Sigmoid colon (tissue), 7 donors: ENCODE results near the gene FGD5. TPM values are rescaled to one million over a fixed set of nuclear protein-coding genes. Genes with fewer than 3 reads are reported as not detected.

Experiments
- DNase-seq: peaks from one replicate; pipeline ENCODE4 v3.0.0-alpha.2; 2019
- H3K27ac ChIP-seq, 4 donors: fragments of 200-600 bp; sonication (generic); one replicate each; pipeline ENCODE4 v1.5.1; 2016 to 2019; ENCODE audit warnings: mild to moderate bottlenecking in 1 of 4
- H3K27me3 ChIP-seq, 3 donors: fragments of 200-600 bp; sonication (generic); one replicate each; pipeline ENCODE4 v1.5.1; 2019; ENCODE audit warnings: mild to moderate bottlenecking in 1 of 3
- H3K36me3 ChIP-seq, 4 donors: fragments of 200-600 bp; sonication (generic); one replicate each; pipeline ENCODE4 v1.5.1; 2016 to 2019
- H3K4me1 ChIP-seq, 4 donors: fragments of 200-600 bp; sonication (generic); one replicate each; pipeline ENCODE4 v1.5.1; 2017 to 2019
- H3K4me3 ChIP-seq, 4 donors: fragments of 200-600 bp; sonication (generic); one replicate each; pipeline ENCODE4 v1.5.1; 2017 to 2019; ENCODE audit warnings: mild to moderate bottlenecking in 2 of 4, moderate library complexity in 1 of 4
- H3K9me3 ChIP-seq, 4 donors: fragments of 200-600 bp in 3 of 4; sonication (generic) in 3 of 4; one replicate each; pipeline versions ENCODE4 v1.5.1 to v1.6.1; 2013 to 2019
- EP300 ChIP-seq, 4 donors: sonication (generic); formaldehyde crosslinking; IDR thresholded peaks; one replicate each; pipeline ENCODE4 v1.6.1; 2017; ENCODE audit warnings: antibody characterized with exemption in 4 of 4
- POLR2A ChIP-seq, 2 donors: fragments of 450-650 bp; IDR thresholded peaks; one replicate each; pipeline ENCODE4 v1.6.1; 2016; ENCODE audit warnings: antibody characterized with exemption in 2 of 2, mild to moderate bottlenecking in 2 of 2, moderate library complexity in 2 of 2
- POLR2AphosphoS5 ChIP-seq, 4 donors: sonication (generic); formaldehyde crosslinking; IDR thresholded peaks; one replicate each; pipeline ENCODE4 v1.6.1; 2017; ENCODE audit warnings: antibody characterized with exemption in 4 of 4
- whole genome bisulfite sequencing, 2 donors: extraction: QIAGEN DNeasy Blood & Tissue Kit; methylation state at CpG; one replicate each; pipeline ENCODE4 v1.1.7; 2013; 5-methylcytosine and 5-hydroxymethylcytosine counted together
- intact Hi-C: fragments of 100-400 bp; cut with DNase I; formaldehyde crosslinking; loops from one replicate; pipeline ENCODE4 v1.15.1; 2023
- polyA plus RNA-seq, 3 donors: library from polyadenylated mRNA; stranded (reverse); fragments of 200-250 nt; gene quantifications; one replicate each; pipeline ENCODE4 v1.2.3, GENCODE V29; 2013
- total RNA-seq, 4 donors: library from RNA; depleted of rRNA; stranded (reverse); fragments of >200 nt; gene quantifications; one replicate each; pipeline ENCODE4 v1.1.0, GENCODE V29; 2016
- TF ChIP-seq, protein P1 (sequence below), 4 experiments: fragments of 450-650 bp in 3 of 4; fragments of 200-600 bp in 1 of 4; IDR thresholded peaks; one replicate each; pipeline ENCODE4 v1.5.1; 2016 to 2019; ENCODE audit warnings: antibody characterized with exemption in 4 of 4, mild to moderate bottlenecking in 3 of 4, moderate library complexity in 2 of 4
- donor health status: healthy with polysubstance abuse.
- donor health status: Bipolar disorder and iron deficiency.
- donor health status: healthy.

FGD5 gene
- total and polyA plus RNA-seq, 7 donors = 2.1 to 18.6 (median 6.4) TPM

DNA sequence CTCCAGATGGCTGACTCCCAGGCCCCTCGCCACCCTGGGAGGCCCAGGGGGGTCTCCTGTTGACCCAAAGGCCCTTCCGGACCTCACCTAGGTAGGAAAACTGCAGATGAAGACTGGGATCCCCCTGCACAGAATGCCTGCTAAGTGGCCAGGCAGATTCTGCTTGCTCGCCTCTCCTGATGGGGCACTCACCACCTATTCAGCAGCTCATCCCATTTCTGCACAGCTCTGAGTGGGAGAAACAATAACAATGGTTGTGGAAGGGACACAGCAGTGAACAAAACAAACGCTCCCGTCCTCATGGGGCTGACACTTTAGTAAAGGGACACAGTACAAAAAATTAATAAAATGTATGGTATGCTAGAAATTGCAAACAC is 24.9 kb upstream of the FGD5 start:
- no peak for TF ChIP-seq POLR2A (IDR thresholded peaks at IDR 0.05)
- no peak for TF ChIP-seq EP300 (IDR thresholded peaks at IDR 0.05)
- TF ChIP-seq, protein P1, sequence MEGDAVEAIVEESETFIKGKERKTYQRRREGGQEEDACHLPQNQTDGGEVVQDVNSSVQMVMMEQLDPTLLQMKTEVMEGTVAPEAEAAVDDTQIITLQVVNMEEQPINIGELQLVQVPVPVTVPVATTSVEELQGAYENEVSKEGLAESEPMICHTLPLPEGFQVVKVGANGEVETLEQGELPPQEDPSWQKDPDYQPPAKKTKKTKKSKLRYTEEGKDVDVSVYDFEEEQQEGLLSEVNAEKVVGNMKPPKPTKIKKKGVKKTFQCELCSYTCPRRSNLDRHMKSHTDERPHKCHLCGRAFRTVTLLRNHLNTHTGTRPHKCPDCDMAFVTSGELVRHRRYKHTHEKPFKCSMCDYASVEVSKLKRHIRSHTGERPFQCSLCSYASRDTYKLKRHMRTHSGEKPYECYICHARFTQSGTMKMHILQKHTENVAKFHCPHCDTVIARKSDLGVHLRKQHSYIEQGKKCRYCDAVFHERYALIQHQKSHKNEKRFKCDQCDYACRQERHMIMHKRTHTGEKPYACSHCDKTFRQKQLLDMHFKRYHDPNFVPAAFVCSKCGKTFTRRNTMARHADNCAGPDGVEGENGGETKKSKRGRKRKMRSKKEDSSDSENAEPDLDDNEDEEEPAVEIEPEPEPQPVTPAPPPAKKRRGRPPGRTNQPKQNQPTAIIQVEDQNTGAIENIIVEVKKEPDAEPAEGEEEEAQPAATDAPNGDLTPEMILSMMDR (IDR thresholded peaks at IDR 0.05) = no peak
- TF ChIP-seq POLR2AphosphoS5 (IDR thresholded peaks at IDR 0.05) = no peak
- no peaks in the 10 kb centered on the region for H3K9me3 ChIP-seq
- H3K4me3 ChIP-seq = no peak overlapping the region
- 78 to 79% methylated on average over 5 of the region's 5 CpGs for WGBS, 2 donors
- no peaks in the 10 kb centered on the region for H3K27me3 ChIP-seq
- DNase-seq = no peak
- no peaks in the 10 kb centered on the region for H3K36me3 ChIP-seq
- intact Hi-C loops = loop anchor here (5.0 kb wide), 1 partner anchor 128 kb away; no protein-coding TSS in a partner anchor
- H3K27ac ChIP-seq = peak overlapping the region; percentile 27 to 49 (median 44)
- H3K4me1 ChIP-seq = peaks cover 0 to 4% (median 2%) of the 10 kb centered on the region in 4 donors

DNA sequence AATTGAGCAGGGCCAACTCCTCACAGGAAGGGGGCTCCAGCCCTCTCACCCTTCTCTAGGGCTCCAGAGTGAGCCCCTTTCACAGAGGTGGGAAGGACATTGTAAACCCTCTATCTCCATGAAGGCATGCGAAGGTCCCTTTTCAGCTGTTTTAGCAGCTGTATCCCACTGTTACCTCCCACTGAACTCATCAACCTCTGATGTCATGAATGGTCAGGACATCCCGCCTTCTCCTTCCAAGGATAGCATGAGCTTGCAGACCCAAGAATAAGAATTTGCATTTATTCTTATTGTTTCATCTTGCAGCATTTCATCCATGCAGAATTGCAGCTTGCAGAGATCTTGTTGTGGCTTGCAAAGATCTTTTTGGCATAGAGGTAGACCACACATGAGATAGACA is 24.3 kb upstream of the FGD5 start:
- Histone ChIP-seq H3K27me3 (no peaks in the 10 kb centered on the region), H3K9me3 (no peaks in the 10 kb centered on the region), H3K4me1 (peaks cover 0 to 4% (median 2%) of the 10 kb centered on the region in 4 donors), H3K27ac (peak overlapping the region in 2 of 4 donors; percentile 48 to 49), H3K4me3 (no peak overlapping the region), H3K36me3 (no peaks in the 10 kb centered on the region)
- WGBS, 2 donors = 84 to 85% methylated on average over 2 of the region's 2 CpGs
- intact Hi-C loops = loop anchor here (5.0 kb wide), 1 partner anchor 128 kb away; no protein-coding TSS in a partner anchor
- DNase-seq = no peak
- TF ChIP-seq POLR2A (IDR thresholded peaks at IDR 0.05) (no peak), POLR2AphosphoS5 (IDR thresholded peaks at IDR 0.05) (no peak), EP300 (IDR thresholded peaks at IDR 0.05) (no peak)
- TF ChIP-seq, protein P1 (IDR thresholded peaks at IDR 0.05) = no peak

DNA sequence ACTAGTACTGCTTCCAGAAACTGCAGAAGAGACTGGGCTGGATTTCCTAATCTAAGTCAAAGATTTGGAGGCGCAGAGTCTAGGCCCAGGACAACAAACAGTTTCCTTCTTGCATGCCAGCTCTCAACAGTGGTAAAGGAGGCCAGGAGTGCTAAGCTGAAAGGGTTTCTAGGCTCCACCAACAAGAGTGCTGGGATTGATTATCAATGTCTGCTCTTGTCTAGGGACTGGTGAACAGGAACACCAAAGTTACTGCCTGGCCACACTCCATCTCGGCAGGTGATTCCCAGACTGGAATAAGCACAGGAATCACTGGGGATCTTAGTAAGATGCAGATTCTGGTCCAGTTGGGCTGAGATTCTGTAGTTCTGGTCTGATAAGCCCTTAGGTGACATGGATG is 22.8 kb upstream of the FGD5 start:
- Histone ChIP-seq H3K27ac (no peak overlapping the region), H3K4me1 (peaks cover 0 to 4% (median 2%) of the 10 kb centered on the region in 4 donors), H3K9me3 (no peaks in the 10 kb centered on the region), H3K27me3 (no peaks in the 10 kb centered on the region), H3K36me3 (no peaks in the 10 kb centered on the region), H3K4me3 (no peak overlapping the region)
- TF ChIP-seq EP300 (IDR thresholded peaks at IDR 0.05) = no peak
- no peak for TF ChIP-seq POLR2A (IDR thresholded peaks at IDR 0.05)
- DNase-seq = peak; percentile 37
- intact Hi-C loops = no loop called here
- 43 to 76% methylated on average over 2 of the region's 2 CpGs for WGBS, 2 donors

DNA sequence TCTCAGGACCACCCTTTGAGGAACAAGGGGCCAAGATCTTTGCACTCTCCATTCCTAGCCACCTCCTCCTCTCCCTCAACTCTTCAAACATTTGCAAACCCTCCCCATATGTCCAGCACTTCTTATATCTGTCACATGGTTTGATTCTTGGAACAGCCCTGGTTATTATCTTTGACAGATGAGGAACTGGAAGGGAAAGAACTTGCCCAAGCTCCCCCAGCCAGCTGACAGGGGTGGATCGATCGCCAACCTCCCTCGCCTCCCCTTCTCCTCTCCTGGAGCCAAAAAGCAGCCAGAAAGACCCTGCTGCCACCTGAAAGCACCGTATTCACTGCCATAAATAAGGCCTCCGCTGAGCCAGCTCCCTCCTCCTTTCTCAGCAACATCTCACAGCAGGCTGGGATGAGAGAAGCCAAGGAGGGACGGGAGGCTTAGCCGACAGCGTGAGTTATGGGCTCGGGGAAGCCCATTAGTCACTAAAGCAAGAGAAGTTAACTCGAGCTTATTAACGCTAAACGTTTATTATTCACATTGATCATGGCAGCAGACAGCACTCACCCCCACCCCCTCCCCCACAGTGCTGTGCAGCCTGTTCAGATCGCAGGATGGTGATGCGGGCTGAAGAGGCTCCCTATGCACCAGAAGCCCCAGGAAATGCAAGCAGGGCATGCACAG is 22.2 kb upstream of the FGD5 start:
- TF ChIP-seq EP300 (IDR thresholded peaks at IDR 0.05) (no peak), POLR2A (IDR thresholded peaks at IDR 0.05) (no peak), POLR2AphosphoS5 (IDR thresholded peaks at IDR 0.05) (no peak)
- TF ChIP-seq, protein P1 (IDR thresholded peaks at IDR 0.05) = no peak
- Histone ChIP-seq H3K9me3 (no peaks in the 10 kb centered on the region), H3K4me3 (no peak overlapping the region), H3K27me3 (no peaks in the 10 kb centered on the region), H3K36me3 (no peaks in the 10 kb centered on the region), H3K27ac (no peak overlapping the region), H3K4me1 (peaks cover 0 to 4% (median 2%) of the 10 kb centered on the region in 4 donors)
- intact Hi-C loops = no loop called here
- DNase-seq = peak; percentile 40
- WGBS, 2 donors = 78 to 87% methylated on average over 14 of the region's 14 CpGs

DNA sequence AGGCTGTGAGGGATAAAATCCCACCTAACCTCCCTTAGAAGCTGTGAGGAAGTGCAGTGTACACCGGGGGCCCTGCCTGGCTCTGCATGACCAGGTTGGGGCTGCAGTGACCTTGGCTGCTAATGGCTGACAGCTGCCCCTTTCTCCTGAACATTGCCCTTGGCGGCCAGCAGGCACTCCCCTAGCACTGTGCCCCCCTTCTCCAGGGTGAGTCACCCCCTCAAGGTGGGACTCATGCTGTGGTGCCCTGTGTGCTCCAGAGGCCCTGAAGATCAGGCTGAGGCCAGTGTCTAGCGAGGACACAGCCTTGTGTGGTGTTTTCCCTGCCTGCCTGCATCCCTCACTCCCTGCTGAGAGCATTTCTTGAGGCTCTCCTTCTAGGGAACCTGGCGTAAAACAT is 21.0 kb upstream of the FGD5 start:
- TF ChIP-seq, protein P1 (IDR thresholded peaks at IDR 0.05) = no peak
- TF ChIP-seq POLR2AphosphoS5 (IDR thresholded peaks at IDR 0.05) = no peak
- no peak for TF ChIP-seq POLR2A (IDR thresholded peaks at IDR 0.05)
- TF ChIP-seq EP300 (IDR thresholded peaks at IDR 0.05) = no peak
- peak; percentile 49 for DNase-seq
- H3K27ac ChIP-seq = no peak overlapping the region
- no peaks in the 10 kb centered on the region for H3K36me3 ChIP-seq
- 81 to 87% methylated on average over 4 of the region's 4 CpGs for WGBS, 2 donors
- no peak overlapping the region for H3K4me3 ChIP-seq
- intact Hi-C loops = no loop called here
- no peaks in the 10 kb centered on the region for H3K27me3 ChIP-seq
- peaks cover 0 to 4% (median under 1%) of the 10 kb centered on the region in 4 donors for H3K4me1 ChIP-seq
- H3K9me3 ChIP-seq = no peaks in the 10 kb centered on the region
